ENCODE measurements around the gene SRPX. TPM values are rescaled to one million over a fixed set of nuclear protein-coding genes. Genes with fewer than 3 reads are reported as not detected.

The SRPX gene
- total and polyA plus RNA-seq, 10 of the 15 experiments (the other 5 are each of a cell fraction or from before 2014, with no cell fraction given) = 0.05 to 0.79 (median 0.23) TPM; not detected in 1

DNA sequence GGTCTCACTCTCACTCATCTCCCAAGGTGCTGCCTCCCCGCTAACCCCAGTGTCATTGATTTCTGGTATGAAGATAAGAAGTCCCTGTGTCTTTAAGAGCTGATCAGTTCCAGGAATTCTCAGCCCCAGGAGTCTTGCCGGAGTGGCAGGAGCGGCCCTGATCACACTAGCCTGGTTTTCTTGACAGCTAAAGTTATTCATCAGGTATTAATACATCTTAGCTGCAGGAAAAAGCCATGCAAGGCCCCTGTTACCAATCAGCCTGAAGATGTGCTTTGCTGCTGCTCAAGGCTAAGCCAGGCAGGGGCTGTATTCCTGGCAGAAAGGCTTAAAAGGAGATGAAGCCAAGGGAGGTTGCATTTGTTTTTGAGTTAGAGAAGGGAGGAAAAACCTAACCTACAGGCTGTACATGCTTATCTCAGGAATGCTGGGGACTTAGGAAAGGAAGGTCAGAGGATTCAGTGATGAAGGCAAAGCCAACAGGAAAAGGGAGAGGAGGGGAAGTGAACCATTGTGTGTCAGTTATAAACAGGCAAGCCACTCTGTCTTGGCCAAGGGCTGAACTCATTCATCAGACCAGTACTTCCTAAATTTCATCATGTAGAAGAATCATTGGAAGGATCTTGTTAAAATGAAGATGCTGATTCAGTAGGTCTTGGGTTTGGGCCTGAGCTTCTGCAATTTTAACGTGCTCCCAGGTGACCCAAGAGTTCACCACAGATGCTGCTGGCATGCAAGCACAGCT lies 8.6 kb downstream of the SRPX start (continued):
- TF ChIP-seq ZNF687 (IDR thresholded peaks at IDR 0.05) (no peak), RBBP5 (conservative IDR thresholded peaks at IDR 0.05) (no peak), SUZ12 (IDR thresholded peaks at IDR 0.05; ENCODE audit: unreplicated experiment) (no peak), RB1 (IDR thresholded peaks at IDR 0.05; ENCODE audit: borderline replicate concordance) (no peak), TARDBP (IDR thresholded peaks at IDR 0.05; ENCODE audit: borderline replicate concordance) (no peak), BRCA1 (IDR thresholded peaks at IDR 0.05; ENCODE audit: low read depth, low read length) (no peak)
- TF ChIP-seq, protein P1, sequence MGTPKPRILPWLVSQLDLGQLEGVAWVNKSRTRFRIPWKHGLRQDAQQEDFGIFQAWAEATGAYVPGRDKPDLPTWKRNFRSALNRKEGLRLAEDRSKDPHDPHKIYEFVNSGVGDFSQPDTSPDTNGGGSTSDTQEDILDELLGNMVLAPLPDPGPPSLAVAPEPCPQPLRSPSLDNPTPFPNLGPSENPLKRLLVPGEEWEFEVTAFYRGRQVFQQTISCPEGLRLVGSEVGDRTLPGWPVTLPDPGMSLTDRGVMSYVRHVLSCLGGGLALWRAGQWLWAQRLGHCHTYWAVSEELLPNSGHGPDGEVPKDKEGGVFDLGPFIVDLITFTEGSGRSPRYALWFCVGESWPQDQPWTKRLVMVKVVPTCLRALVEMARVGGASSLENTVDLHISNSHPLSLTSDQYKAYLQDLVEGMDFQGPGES (IDR thresholded peaks at IDR 0.05) = no peak
- TF ChIP-seq, protein P2, sequence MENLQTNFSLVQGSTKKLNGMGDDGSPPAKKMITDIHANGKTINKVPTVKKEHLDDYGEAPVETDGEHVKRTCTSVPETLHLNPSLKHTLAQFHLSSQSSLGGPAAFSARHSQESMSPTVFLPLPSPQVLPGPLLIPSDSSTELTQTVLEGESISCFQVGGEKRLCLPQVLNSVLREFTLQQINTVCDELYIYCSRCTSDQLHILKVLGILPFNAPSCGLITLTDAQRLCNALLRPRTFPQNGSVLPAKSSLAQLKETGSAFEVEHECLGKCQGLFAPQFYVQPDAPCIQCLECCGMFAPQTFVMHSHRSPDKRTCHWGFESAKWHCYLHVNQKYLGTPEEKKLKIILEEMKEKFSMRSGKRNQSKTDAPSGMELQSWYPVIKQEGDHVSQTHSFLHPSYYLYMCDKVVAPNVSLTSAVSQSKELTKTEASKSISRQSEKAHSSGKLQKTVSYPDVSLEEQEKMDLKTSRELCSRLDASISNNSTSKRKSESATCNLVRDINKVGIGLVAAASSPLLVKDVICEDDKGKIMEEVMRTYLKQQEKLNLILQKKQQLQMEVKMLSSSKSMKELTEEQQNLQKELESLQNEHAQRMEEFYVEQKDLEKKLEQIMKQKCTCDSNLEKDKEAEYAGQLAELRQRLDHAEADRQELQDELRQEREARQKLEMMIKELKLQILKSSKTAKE (IDR thresholded peaks at IDR 0.05; ENCODE audit: low read depth, poor library complexity, severe bottlenecking) = no peak

Data from GM12878 (cell line).